Trophoblast cell (in vitro differentiated cells and primary cell): ENCODE measurements around the gene RHNO1.
A peak's percentile ranks its signal among the peaks of the same experiment; 100 is the strongest.

Experiments used
- DNase-seq, 2 donors: peaks; one replicate each; pipeline ENCODE4 v3.0.0-alpha.2; 2016
- H2AFZ ChIP-seq: 2 replicates; pipeline ENCODE4 v1.6.1; 2013; ENCODE audit warnings: low read length, moderate library complexity, mild to moderate bottlenecking; ENCODE audit not compliant: insufficient read depth, poor library complexity
- H2AK5ac ChIP-seq: 2 replicates; pipeline ENCODE4 v1.6.1; 2013; ENCODE audit warnings: mild to moderate bottlenecking, low read length
- H2BK120ac ChIP-seq: 2 replicates; pipeline ENCODE4 v1.6.1; 2013; ENCODE audit warnings: low read length, mild to moderate bottlenecking, moderate library complexity; ENCODE audit not compliant: insufficient read depth, poor library complexity
- H2BK12ac ChIP-seq: 2 replicates; pipeline ENCODE4 v1.6.1; 2013; ENCODE audit warnings: mild to moderate bottlenecking, low read length, moderate library complexity
- H2BK5ac ChIP-seq: 2 replicates; pipeline ENCODE4 v1.6.1; 2013; ENCODE audit warnings: low read length, low read depth, moderate library complexity, mild to moderate bottlenecking; ENCODE audit not compliant: poor library complexity
- H3K14ac ChIP-seq: 2 replicates; pipeline ENCODE4 v1.6.1; 2013; ENCODE audit warnings: mild to moderate bottlenecking, low read length
- H3K18ac ChIP-seq: 2 replicates; pipeline ENCODE4 v1.6.1; 2013; ENCODE audit warnings: mild to moderate bottlenecking, low read length
- H3K23ac ChIP-seq: 2 replicates; pipeline ENCODE4 v1.6.1; 2013; ENCODE audit warnings: low read length
- H3K27ac ChIP-seq: 2 replicates; pipeline ENCODE4 v1.5.1; 2013; ENCODE audit warnings: low read depth, mild to moderate bottlenecking, inconsistent platforms, low read length, moderate library complexity
- H3K27me3 ChIP-seq: 2 replicates; pipeline ENCODE4 v1.6.1; 2013; ENCODE audit warnings: inconsistent platforms, mild to moderate bottlenecking, low read length, moderate library complexity; ENCODE audit not compliant: insufficient read depth
- H3K36me3 ChIP-seq, 2 experiments: 1 replicate in 1 of 2; 2 replicates in 1 of 2; pipeline ENCODE4 v1.6.1; 2013; ENCODE audit warnings: low read length in 2 of 2, mild to moderate bottlenecking in 2 of 2, moderate library complexity in 1 of 2; ENCODE audit not compliant: insufficient read depth in 2 of 2, control insufficient read depth in 1 of 2
- H3K4ac ChIP-seq: 2 replicates; pipeline ENCODE4 v1.6.1; 2013; ENCODE audit warnings: low read depth, mild to moderate bottlenecking, low read length, moderate library complexity
- H3K4me1 ChIP-seq, 2 experiments: 1 replicate in 1 of 2; 2 replicates in 1 of 2; pipeline ENCODE4 v1.6.1; 2013; ENCODE audit warnings: low read length in 2 of 2, mild to moderate bottlenecking in 2 of 2, moderate library complexity in 1 of 2; ENCODE audit not compliant: insufficient read depth in 2 of 2, control insufficient read depth in 1 of 2
- H3K4me2 ChIP-seq: 2 replicates; pipeline ENCODE4 v1.6.1; 2013; ENCODE audit warnings: inconsistent platforms, mild to moderate bottlenecking, low read length, moderate library complexity
- H3K4me3 ChIP-seq: 2 replicates; pipeline ENCODE4 v1.5.1; 2013; ENCODE audit warnings: mild to moderate bottlenecking, low read depth, low read length, inconsistent platforms
- H3K79me1 ChIP-seq: one replicate; pipeline ENCODE4 v1.6.1; 2013; ENCODE audit warnings: low read length
- H3K79me2 ChIP-seq: 2 replicates; pipeline ENCODE4 v1.6.1; 2013; ENCODE audit warnings: low read length, mild to moderate bottlenecking; ENCODE audit not compliant: control insufficient read depth, insufficient read depth, poor library complexity
- H3K9ac ChIP-seq: 2 replicates; pipeline ENCODE4 v1.6.1; 2013; ENCODE audit warnings: mild to moderate bottlenecking, low read length
- H3K9me3 ChIP-seq: 2 replicates; pipeline ENCODE4 v1.6.1; 2013; ENCODE audit warnings: low read depth, mild to moderate bottlenecking, control low read depth, inconsistent platforms, low read length; ENCODE audit not compliant: insufficient read depth
- H4K12ac ChIP-seq: 2 replicates; pipeline ENCODE4 v1.6.1; 2013; ENCODE audit warnings: low read depth, mild to moderate bottlenecking, low read length, moderate library complexity
- H4K8ac ChIP-seq: 2 replicates; pipeline ENCODE4 v1.6.1; 2013; ENCODE audit warnings: low read depth, mild to moderate bottlenecking, low read length, moderate library complexity
- H4K91ac ChIP-seq: one replicate; pipeline ENCODE4 v1.6.1; 2013; ENCODE audit warnings: low read depth, mild to moderate bottlenecking, low read length, moderate library complexity
- WGBS: extraction: QIAGEN DNeasy Blood & Tissue Kit; methylation state at CpG from one replicate; pipeline ENCODE4 v1.1.7; 2013; ENCODE audit warnings: missing lambda C conversion rate; ENCODE audit not compliant: insufficient read length, insufficient coverage; ENCODE audit errors: extremely low coverage; 5-methylcytosine and 5-hydroxymethylcytosine counted together

The RHNO1 gene

GRCh38 chr12:2841056-2841650 lies 35.9 kb upstream of the RHNO1 start:
- Histone ChIP-seq H3K4me3 (no peak overlapping the region), H3K79me2 (no peaks in the 10 kb centered on the region)
- no peak for DNase-seq

GRCh38 chr12:2842948-2843347 lies 34.1 kb upstream of the RHNO1 start:
- Histone ChIP-seq H3K14ac (no peak overlapping the region), H3K23ac (no peak overlapping the region), H3K27me3 (no peaks in the 10 kb centered on the region), H3K36me3 (peaks cover 0 to 4% of the 10 kb centered on the region in 2 experiments), H3K79me1 (no peaks in the 10 kb centered on the region), H2BK12ac (no peak overlapping the region), H3K9me3 (no peaks in the 10 kb centered on the region), H2BK5ac (no peak overlapping the region), H3K79me2 (no peaks in the 10 kb centered on the region), H3K18ac (no peak overlapping the region), H2AK5ac (no peak overlapping the region), H2AFZ (no peak overlapping the region), H3K27ac (no peak overlapping the region), H4K8ac (no peak overlapping the region), H3K4me2 (no peak overlapping the region), H3K4me1 (peaks cover 9 to 13% of the 10 kb centered on the region in 2 experiments), H3K4ac (no peak overlapping the region), H4K91ac (no peak overlapping the region), H4K12ac (no peak overlapping the region), H3K9ac (no peak overlapping the region), H2BK120ac (no peak overlapping the region), H3K4me3 (no peak overlapping the region)
- no peak for DNase-seq
- no CpG with 5 or more reads among the region's 5 CpGs for WGBS

More at GRCh38 chr12:2841056-2841650, 35.9 kb upstream of the RHNO1 start:
- Histone ChIP-seq H3K23ac (no peak overlapping the region), H3K4me2 (no peak overlapping the region), H3K4ac (no peak overlapping the region), H3K14ac (no peak overlapping the region), H3K4me1 (peaks cover 7 to 13% of the 10 kb centered on the region in 2 experiments), H3K79me1 (no peaks in the 10 kb centered on the region), H2AK5ac (no peak overlapping the region), H3K36me3 (peaks cover 0 to 4% of the 10 kb centered on the region in 2 experiments), H4K91ac (no peak overlapping the region), H3K18ac (no peak overlapping the region), H3K27me3 (no peaks in the 10 kb centered on the region), H2BK120ac (no peak overlapping the region), H2BK12ac (no peak overlapping the region), H4K12ac (no peak overlapping the region), H3K27ac (no peak overlapping the region), H2AFZ (no peak overlapping the region), H4K8ac (no peak overlapping the region), H3K9me3 (no peaks in the 10 kb centered on the region), H2BK5ac (no peak overlapping the region), H3K9ac (no peak overlapping the region)
- no CpG with 5 or more reads among the region's 9 CpGs for WGBS

DNA sequence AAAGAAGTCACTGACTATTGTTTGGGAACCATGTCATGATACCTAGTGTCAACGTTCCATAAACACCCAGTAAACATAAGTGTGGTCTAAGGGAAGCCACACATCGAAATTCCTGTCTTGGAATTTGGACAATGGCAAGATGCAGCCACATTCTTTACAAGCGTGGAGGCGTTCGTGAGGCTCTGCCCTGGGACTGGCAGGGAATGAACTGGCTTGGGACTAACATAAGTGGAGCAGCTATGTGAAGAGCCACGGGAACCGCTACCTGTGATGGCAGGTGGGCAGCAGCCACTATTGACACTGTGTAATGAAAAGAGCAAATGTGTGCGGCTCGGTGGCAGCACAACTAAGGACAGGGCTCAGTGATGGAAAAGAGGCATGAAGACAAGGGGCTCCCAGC lies 32.2 kb upstream of the RHNO1 start:
- no peak overlapping the region for H3K4ac ChIP-seq
- no peak overlapping the region for H3K4me2 ChIP-seq
- H2AFZ ChIP-seq, result no peak overlapping the region
- H3K27ac ChIP-seq, result no peak overlapping the region
- no peak overlapping the region for H3K14ac ChIP-seq
- no peak overlapping the region for H3K9ac ChIP-seq
- no peak overlapping the region for H3K23ac ChIP-seq
- no peaks in the 10 kb centered on the region for H3K79me1 ChIP-seq
- H4K8ac ChIP-seq, result no peak overlapping the region
- peak; percentile 15 to 53 for DNase-seq
- H3K36me3 ChIP-seq, result peaks cover 0 to 4% of the 10 kb centered on the region in 2 experiments
- H2BK5ac ChIP-seq, result no peak overlapping the region
- no CpG with 5 or more reads among the region's 9 CpGs for WGBS
- H4K91ac ChIP-seq, result no peak overlapping the region
- H3K9me3 ChIP-seq, result no peaks in the 10 kb centered on the region
- no peak overlapping the region for H4K12ac ChIP-seq
- H2AK5ac ChIP-seq, result no peak overlapping the region
- no peak overlapping the region for H2BK120ac ChIP-seq
- H3K4me1 ChIP-seq, result peaks cover 14 to 19% of the 10 kb centered on the region in 2 experiments
- no peaks in the 10 kb centered on the region for H3K79me2 ChIP-seq
- H3K4me3 ChIP-seq, result no peak overlapping the region
- no peak overlapping the region for H2BK12ac ChIP-seq
- H3K18ac ChIP-seq, result no peak overlapping the region
- no peaks in the 10 kb centered on the region for H3K27me3 ChIP-seq

DNA sequence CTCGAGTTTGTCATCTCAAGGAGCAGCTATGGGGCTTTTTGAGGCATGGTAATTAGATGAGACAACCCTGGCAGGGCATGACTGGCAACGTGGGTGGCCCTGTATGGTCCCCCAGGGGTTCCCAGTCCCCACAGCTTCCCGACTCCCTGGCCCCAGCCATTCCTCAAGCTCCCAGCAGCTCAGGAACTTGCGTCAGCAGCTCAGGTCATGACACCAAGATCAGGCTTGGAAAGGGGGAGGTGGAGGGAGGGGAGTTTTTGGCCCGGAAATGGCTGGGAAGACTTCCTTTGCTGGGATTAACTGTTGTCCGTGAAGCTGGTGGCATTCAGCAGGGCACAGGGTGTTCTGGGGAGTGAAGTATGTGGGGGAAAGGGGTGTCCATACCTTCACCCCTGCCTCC lies 31.7 kb upstream of the RHNO1 start:
- Histone ChIP-seq H3K27ac (no peak overlapping the region), H2AFZ (no peak overlapping the region), H3K4me1 (peaks cover 14 to 19% of the 10 kb centered on the region in 2 experiments), H3K4ac (no peak overlapping the region), H2BK12ac (no peak overlapping the region), H2AK5ac (no peak overlapping the region), H3K14ac (no peak overlapping the region), H3K18ac (no peak overlapping the region), H3K79me2 (no peaks in the 10 kb centered on the region), H3K4me2 (no peak overlapping the region), H4K8ac (no peak overlapping the region), H3K27me3 (no peaks in the 10 kb centered on the region), H3K79me1 (no peaks in the 10 kb centered on the region), H3K9me3 (no peaks in the 10 kb centered on the region), H4K12ac (no peak overlapping the region), H3K23ac (no peak overlapping the region), H3K9ac (no peak overlapping the region), H2BK120ac (no peak overlapping the region), H4K91ac (no peak overlapping the region), H3K36me3 (peaks cover 0 to 4% of the 10 kb centered on the region in 2 experiments), H2BK5ac (no peak overlapping the region), H3K4me3 (no peak overlapping the region)
- WGBS, result no CpG with 5 or more reads among the region's 6 CpGs
- DNase-seq, result no peak
